HepG2 (cell line): ENCODE results near the gene DUS2. TPM values are rescaled to one million over a fixed set of nuclear protein-coding genes. Genes with fewer than 3 reads are reported as not detected.

Experiments used
- FOXA3 ChIP-seq: IDR thresholded peaks from 2 replicates; pipeline ENCODE4 v1.6.1; 2016; ENCODE audit warnings: missing genetic modification reagents, missing compliant biosample characterization
- HOXD1 ChIP-seq: sonication (generic); formaldehyde crosslinking; IDR thresholded peaks from 2 replicates; pipeline ENCODE4 v1.5.0; 2020; ENCODE audit warnings: missing genetic modification reagents
- KDM6A ChIP-seq: IDR thresholded peaks from 2 replicates; pipeline ENCODE4 v1.6.1; 2016; ENCODE audit warnings: low read depth
- NFKB2 ChIP-seq: sonication (generic); formaldehyde crosslinking; IDR thresholded peaks from 2 replicates; pipeline ENCODE4 v1.4.0; 2020; ENCODE audit warnings: missing genetic modification reagents, borderline replicate concordance
- NR1H2 ChIP-seq: sonication (generic); formaldehyde crosslinking; IDR thresholded peaks from 2 replicates; pipeline ENCODE4 v1.8.1; 2022; ENCODE audit warnings: low read depth, missing genetic modification reagents, borderline replicate concordance
- SRY ChIP-seq: sonication (generic); formaldehyde crosslinking; IDR thresholded peaks from 2 replicates; pipeline ENCODE4 v1.8.0; 2022; ENCODE audit warnings: mild to moderate bottlenecking, missing genetic modification reagents
- SSRP1 ChIP-seq: IDR thresholded peaks from 2 replicates; pipeline ENCODE4 v1.6.1; 2016; ENCODE audit warnings: control low read depth
- ZBTB38 ChIP-seq: sonication (generic); formaldehyde crosslinking; IDR thresholded peaks from 2 replicates; pipeline ENCODE4 v1.5.1; 2020; ENCODE audit warnings: mild to moderate bottlenecking, missing genetic modification reagents
- ZFP36L1 ChIP-seq: sonication (generic); formaldehyde crosslinking; IDR thresholded peaks from 2 replicates; pipeline ENCODE4 v1.8.0; 2022; ENCODE audit warnings: mild to moderate bottlenecking, missing genetic modification reagents, moderate library complexity
- ZNF263 ChIP-seq: sonication (generic); formaldehyde crosslinking; IDR thresholded peaks from 2 replicates; pipeline ENCODE4 v1.4.0; 2020; ENCODE audit warnings: missing genetic modification reagents
- ZNF30 ChIP-seq: sonication (generic); formaldehyde crosslinking; IDR thresholded peaks from 2 replicates; pipeline ENCODE4 v1.5.0; 2020; ENCODE audit warnings: mild to moderate bottlenecking, missing genetic modification reagents
- ZNF326 ChIP-seq: sonication (generic); formaldehyde crosslinking; IDR thresholded peaks from 2 replicates; pipeline ENCODE4 v1.4.0; 2020; ENCODE audit warnings: missing genetic modification reagents, borderline replicate concordance
- ZNF501 ChIP-seq: sonication (generic); formaldehyde crosslinking; IDR thresholded peaks from 2 replicates; pipeline ENCODE4 v1.5.1; 2020; ENCODE audit warnings: mild to moderate bottlenecking, moderate library complexity, missing genetic modification reagents
- ZNF547 ChIP-seq: sonication (generic); formaldehyde crosslinking; IDR thresholded peaks from 2 replicates; pipeline ENCODE4 v1.5.1; 2020; ENCODE audit warnings: mild to moderate bottlenecking, missing genetic modification reagents
- ZNF564 ChIP-seq: sonication (generic); formaldehyde crosslinking; IDR thresholded peaks from 2 replicates; pipeline ENCODE4 v1.8.1; 2023; ENCODE audit warnings: mild to moderate bottlenecking, missing genetic modification reagents
- ZNF713 ChIP-seq: sonication (generic); formaldehyde crosslinking; IDR thresholded peaks from 2 replicates; pipeline ENCODE4 v1.4.0; 2020; ENCODE audit warnings: mild to moderate bottlenecking, missing genetic modification reagents
- ZNF776 ChIP-seq: sonication (generic); formaldehyde crosslinking; IDR thresholded peaks from 2 replicates; pipeline ENCODE4 v1.4.0; 2020; ENCODE audit warnings: mild to moderate bottlenecking, missing genetic modification reagents
- ZSCAN31 ChIP-seq: sonication (generic); formaldehyde crosslinking; IDR thresholded peaks from 2 replicates; pipeline ENCODE4 v1.5.0; 2020; ENCODE audit warnings: low read depth, mild to moderate bottlenecking, missing genetic modification reagents
- ZSCAN9 ChIP-seq: IDR thresholded peaks from 2 replicates; pipeline ENCODE4 v1.6.1; 2016; ENCODE audit warnings: borderline replicate concordance
- polyA plus RNA-seq, 8 experiments: library from polyadenylated mRNA; depleted of rRNA in 3 of 8; stranded (reverse) in 7 of 8; unstranded in 1 of 8; fragments of >200 nt; fragmentation: Illumina TruSeq in 4 of 8; extraction: Trizol in 4 of 8; gene quantifications; 2 replicates each; pipeline versions ENCODE4 v1.2.1 to v1.2.3, GENCODE V29; 2011 to 2016; ENCODE audit warnings: low read depth in 4 of 8, missing spikeins in 1 of 8, mixed read lengths in 1 of 8; ENCODE audit not compliant: insufficient read depth in 1 of 8
- total RNA-seq, 5 experiments: library from RNA; depleted of rRNA; stranded (reverse); fragments of >200 nt; fragmentation: Illumina TruSeq; extraction: Trizol; gene quantifications; 2 replicates each; pipeline ENCODE4 v1.2.3, GENCODE V29; 2016; ENCODE audit warnings: low read depth in 1 of 5
- TF ChIP-seq, protein P1 (sequence below): IDR thresholded peaks from 2 replicates; pipeline ENCODE4 v1.6.1; 2016; ENCODE audit warnings: missing genetic modification reagents, missing compliant biosample characterization
- TF ChIP-seq, protein P2 (sequence below): sonication (generic); formaldehyde crosslinking; IDR thresholded peaks from 2 replicates; pipeline ENCODE4 v1.9.0; 2022; ENCODE audit warnings: missing genetic modification reagents, mild to moderate bottlenecking, borderline replicate concordance
- TF ChIP-seq, protein P3 (sequence below): sonication (generic); formaldehyde crosslinking; IDR thresholded peaks from 2 replicates; pipeline ENCODE4 v1.9.0; 2021; ENCODE audit warnings: missing genetic modification reagents, borderline replicate concordance
- TF ChIP-seq, protein P4 (sequence below): sonication (generic); formaldehyde crosslinking; IDR thresholded peaks from 2 replicates; pipeline ENCODE4 v1.4.0; 2020; ENCODE audit warnings: mild to moderate bottlenecking, missing genetic modification reagents
- TF ChIP-seq, protein P5 (sequence below): sonication (generic); formaldehyde crosslinking; IDR thresholded peaks from 2 replicates; pipeline ENCODE4 v1.4.0; 2020; ENCODE audit warnings: missing genetic modification reagents

DUS2 gene
- total and polyA plus RNA-seq, 2 of the 13 experiments (the other 11 are each of a cell fraction or from before 2014, with no cell fraction given), result 17.8 to 25.1 TPM

DNA sequence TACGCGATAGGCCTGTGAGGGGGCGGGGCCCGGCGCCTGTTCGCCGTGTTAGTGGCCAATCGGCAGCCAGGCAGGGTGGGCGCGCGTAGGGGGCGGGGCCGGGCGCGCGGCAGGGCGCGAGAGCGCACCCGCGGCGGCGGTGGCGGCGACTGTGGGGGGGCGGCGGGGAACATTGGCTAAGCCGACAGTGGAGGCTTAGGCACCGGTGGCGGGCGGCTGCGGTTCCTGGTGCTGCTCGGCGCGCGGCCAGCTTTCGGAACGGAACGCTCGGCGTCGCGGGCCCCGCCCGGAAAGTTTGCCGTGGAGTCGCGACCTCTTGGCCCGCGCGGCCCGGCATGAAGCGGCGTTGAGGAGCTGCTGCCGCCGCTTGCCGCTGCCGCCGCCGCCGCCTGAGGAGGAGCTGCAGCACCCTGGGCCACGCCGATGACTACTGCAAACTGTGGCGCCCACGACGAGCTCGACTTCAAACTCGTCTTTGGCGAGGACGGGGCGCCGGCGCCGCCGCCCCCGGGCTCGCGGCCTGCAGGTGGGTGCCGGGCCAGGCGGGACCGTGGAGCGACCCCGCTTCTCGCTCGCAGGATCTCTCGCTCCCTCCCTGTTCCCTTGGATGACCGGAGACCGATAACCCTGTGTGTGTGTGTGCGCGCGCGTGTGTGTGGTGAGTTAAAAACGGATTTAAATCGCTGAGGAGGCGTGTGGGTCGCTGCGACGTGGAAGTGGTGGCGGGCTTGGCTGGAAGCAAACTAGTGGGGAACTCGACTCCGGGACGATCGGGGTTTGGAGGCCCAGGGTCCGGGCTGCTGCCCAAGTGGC lies 62.4 kb downstream of the DUS2 start, which contains the start of gene NFATC3 (continued):
- TF ChIP-seq, protein P1, sequence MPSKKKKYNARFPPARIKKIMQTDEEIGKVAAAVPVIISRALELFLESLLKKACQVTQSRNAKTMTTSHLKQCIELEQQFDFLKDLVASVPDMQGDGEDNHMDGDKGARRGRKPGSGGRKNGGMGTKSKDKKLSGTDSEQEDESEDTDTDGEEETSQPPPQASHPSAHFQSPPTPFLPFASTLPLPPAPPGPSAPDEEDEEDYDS, result no peak
- TF ChIP-seq ZNF30 (CRISPR knock-in tag) (no peak; the same call in 1 of the 2 replicates), ZSCAN31 (CRISPR knock-in tag) (peak; percentile 73; the same call in 1 of the 2 replicates), ZNF326 (CRISPR knock-in tag) (no peak), SRY (CRISPR knock-in tag) (peak; percentile 73; the same call in 1 of the 2 replicates), NR1H2 (CRISPR knock-in tag) (no peak), NFKB2 (CRISPR knock-in tag) (0 out of 2 replicates have a peak, but pooled peaks have one; percentile 45), KDM6A (CRISPR knock-in tag) (no peak), ZNF713 (CRISPR knock-in tag) (no peak), ZNF547 (CRISPR knock-in tag) (no peak; the same call in 1 of the 2 replicates), ZNF776 (peak; percentile 93), ZSCAN9 (CRISPR knock-in tag) (no peak; the same call in 1 of the 2 replicates), FOXA3 (CRISPR knock-in tag) (0 out of 2 replicates have a peak, but pooled peaks have one; percentile 11), ZNF564 (no peak; the same call in none of the 2 replicates), ZNF263 (CRISPR knock-in tag) (no peak), ZNF501 (CRISPR knock-in tag) (0 out of 2 replicates have a peak, but pooled peaks have one; percentile 49), ZBTB38 (0 out of 2 replicates have a peak, but pooled peaks have one; percentile 69), HOXD1 (CRISPR knock-in tag) (0 out of 2 replicates have a peak, but pooled peaks have one; percentile 15), ZFP36L1 (CRISPR knock-in tag) (no peak), SSRP1 (CRISPR knock-in tag) (no peak)
- TF ChIP-seq, protein P2, sequence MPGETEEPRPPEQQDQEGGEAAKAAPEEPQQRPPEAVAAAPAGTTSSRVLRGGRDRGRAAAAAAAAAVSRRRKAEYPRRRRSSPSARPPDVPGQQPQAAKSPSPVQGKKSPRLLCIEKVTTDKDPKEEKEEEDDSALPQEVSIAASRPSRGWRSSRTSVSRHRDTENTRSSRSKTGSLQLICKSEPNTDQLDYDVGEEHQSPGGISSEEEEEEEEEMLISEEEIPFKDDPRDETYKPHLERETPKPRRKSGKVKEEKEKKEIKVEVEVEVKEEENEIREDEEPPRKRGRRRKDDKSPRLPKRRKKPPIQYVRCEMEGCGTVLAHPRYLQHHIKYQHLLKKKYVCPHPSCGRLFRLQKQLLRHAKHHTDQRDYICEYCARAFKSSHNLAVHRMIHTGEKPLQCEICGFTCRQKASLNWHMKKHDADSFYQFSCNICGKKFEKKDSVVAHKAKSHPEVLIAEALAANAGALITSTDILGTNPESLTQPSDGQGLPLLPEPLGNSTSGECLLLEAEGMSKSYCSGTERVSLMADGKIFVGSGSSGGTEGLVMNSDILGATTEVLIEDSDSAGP (CRISPR knock-in tag), result peak; percentile 49; the same call in 1 of the 2 replicates
- TF ChIP-seq, protein P3, sequence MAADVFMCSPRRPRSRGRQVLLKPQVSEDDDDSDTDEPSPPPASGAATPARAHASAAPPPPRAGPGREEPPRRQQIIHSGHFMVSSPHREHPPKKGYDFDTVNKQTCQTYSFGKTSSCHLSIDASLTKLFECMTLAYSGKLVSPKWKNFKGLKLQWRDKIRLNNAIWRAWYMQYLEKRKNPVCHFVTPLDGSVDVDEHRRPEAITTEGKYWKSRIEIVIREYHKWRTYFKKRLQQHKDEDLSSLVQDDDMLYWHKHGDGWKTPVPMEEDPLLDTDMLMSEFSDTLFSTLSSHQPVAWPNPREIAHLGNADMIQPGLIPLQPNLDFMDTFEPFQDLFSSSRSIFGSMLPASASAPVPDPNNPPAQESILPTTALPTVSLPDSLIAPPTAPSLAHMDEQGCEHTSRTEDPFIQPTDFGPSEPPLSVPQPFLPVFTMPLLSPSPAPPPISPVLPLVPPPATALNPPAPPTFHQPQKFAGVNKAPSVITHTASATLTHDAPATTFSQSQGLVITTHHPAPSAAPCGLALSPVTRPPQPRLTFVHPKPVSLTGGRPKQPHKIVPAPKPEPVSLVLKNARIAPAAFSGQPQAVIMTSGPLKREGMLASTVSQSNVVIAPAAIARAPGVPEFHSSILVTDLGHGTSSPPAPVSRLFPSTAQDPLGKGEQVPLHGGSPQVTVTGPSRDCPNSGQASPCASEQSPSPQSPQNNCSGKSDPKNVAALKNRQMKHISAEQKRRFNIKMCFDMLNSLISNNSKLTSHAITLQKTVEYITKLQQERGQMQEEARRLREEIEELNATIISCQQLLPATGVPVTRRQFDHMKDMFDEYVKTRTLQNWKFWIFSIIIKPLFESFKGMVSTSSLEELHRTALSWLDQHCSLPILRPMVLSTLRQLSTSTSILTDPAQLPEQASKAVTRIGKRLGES (CRISPR knock-in tag), result no peak
- TF ChIP-seq, protein P4, sequence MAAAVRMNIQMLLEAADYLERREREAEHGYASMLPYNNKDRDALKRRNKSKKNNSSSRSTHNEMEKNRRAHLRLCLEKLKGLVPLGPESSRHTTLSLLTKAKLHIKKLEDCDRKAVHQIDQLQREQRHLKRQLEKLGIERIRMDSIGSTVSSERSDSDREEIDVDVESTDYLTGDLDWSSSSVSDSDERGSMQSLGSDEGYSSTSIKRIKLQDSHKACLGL, result peak; percentile 7; the same call in 1 of the 2 replicates
- TF ChIP-seq, protein P5, sequence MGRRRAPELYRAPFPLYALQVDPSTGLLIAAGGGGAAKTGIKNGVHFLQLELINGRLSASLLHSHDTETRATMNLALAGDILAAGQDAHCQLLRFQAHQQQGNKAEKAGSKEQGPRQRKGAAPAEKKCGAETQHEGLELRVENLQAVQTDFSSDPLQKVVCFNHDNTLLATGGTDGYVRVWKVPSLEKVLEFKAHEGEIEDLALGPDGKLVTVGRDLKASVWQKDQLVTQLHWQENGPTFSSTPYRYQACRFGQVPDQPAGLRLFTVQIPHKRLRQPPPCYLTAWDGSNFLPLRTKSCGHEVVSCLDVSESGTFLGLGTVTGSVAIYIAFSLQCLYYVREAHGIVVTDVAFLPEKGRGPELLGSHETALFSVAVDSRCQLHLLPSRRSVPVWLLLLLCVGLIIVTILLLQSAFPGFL, result no peak; the same call in 1 of the 2 replicates
